HEK293T (cell line): ENCODE results near the gene AIFM3.

Source experiments
- FOXM1 ChIP-seq: fragments of 450-650 bp; IDR thresholded peaks from 2 replicates; pipeline ENCODE4 v1.6.1; 2017; ENCODE audit warnings: mild to moderate bottlenecking, borderline replicate concordance
- TARDBP ChIP-seq: fragments of 450-650 bp; IDR thresholded peaks from 2 replicates; pipeline ENCODE4 v1.6.1; 2016
- TF ChIP-seq, protein P1 (sequence below): fragments of 450-650 bp; IDR thresholded peaks from 2 replicates; pipeline ENCODE4 v1.6.1; 2016

DNA sequence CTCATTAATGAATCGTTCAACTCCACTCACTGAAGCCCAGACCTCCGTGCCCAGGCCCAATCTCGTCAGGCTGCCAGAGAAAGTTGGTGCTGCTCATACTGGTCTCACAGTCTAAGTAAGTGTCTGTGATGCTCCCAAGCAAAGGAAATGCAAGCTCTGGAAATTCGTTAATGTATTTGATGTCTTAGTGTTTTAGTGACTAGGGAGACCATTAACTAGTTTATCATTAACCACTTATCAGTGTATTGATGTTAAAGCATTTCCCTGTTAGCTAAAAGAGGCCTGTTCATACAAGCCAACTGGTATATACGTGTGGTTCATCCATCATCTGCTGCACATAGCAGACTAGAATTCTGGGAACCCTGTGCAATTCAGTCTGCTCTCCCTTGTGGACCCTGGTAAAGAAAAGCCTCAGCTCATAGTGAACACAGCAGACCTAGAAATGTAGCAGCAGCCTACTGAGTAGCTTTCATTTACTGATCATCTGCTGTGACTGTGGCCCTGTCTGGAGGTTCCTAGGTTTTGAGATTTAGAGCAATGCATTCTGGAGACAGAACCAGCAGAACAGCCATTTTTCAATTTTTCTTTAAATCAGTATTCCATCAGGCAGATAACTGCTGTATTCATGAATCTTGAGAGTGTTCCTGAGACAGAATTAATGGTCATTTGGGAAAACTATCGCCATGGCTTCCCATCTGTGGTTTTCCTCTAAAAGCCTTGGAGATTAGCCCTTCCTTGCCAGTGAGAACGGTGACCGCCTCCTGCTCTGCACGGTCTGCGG lies 15.7 kb upstream of the AIFM3 start:
- no peak for TF ChIP-seq TARDBP
- TF ChIP-seq, protein P1, sequence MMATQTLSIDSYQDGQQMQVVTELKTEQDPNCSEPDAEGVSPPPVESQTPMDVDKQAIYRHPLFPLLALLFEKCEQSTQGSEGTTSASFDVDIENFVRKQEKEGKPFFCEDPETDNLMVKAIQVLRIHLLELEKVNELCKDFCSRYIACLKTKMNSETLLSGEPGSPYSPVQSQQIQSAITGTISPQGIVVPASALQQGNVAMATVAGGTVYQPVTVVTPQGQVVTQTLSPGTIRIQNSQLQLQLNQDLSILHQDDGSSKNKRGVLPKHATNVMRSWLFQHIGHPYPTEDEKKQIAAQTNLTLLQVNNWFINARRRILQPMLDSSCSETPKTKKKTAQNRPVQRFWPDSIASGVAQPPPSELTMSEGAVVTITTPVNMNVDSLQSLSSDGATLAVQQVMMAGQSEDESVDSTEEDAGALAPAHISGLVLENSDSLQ, result no peak
- TF ChIP-seq FOXM1, result no peak
